Fibroblast of lung (primary cell): ENCODE measurements around the gene XAB2. TPM values are rescaled to one million over a fixed set of nuclear protein-coding genes. Genes with fewer than 3 reads are reported as not detected.

Source experiments
- DNase-seq, 2 donors: peaks; one replicate each; pipeline versions ENCODE4 v3.0.0 to v3.0.0-alpha.2; 2010; ENCODE audit warnings: low read depth in 2 of 2
- H2AFZ ChIP-seq: 2 replicates; pipeline ENCODE4 v1.5.1; 2012; ENCODE audit warnings: low read length, control low read depth, inconsistent platforms
- H3K27ac ChIP-seq: 2 replicates; pipeline ENCODE4 v1.5.1; 2011; ENCODE audit warnings: low read length, control low read depth; ENCODE audit not compliant: insufficient read depth
- H3K27me3 ChIP-seq: 2 replicates; pipeline ENCODE4 v1.5.1; 2011; ENCODE audit warnings: mild to moderate bottlenecking, low read length; ENCODE audit not compliant: control insufficient read depth, insufficient read depth
- H3K36me3 ChIP-seq: 2 replicates; pipeline ENCODE4 v1.5.1; 2011; ENCODE audit warnings: low read length; ENCODE audit not compliant: control insufficient read depth, insufficient read depth
- H3K4me1 ChIP-seq: 2 replicates; pipeline ENCODE4 v1.5.1; 2011; ENCODE audit warnings: low read length; ENCODE audit not compliant: control insufficient read depth, insufficient read depth; ENCODE audit errors: extremely low read depth
- H3K4me2 ChIP-seq: 2 replicates; pipeline ENCODE4 v1.5.1; 2011; ENCODE audit warnings: low read length, control low read depth; ENCODE audit not compliant: insufficient read depth; ENCODE audit errors: extremely low read depth
- H3K4me3 ChIP-seq, 4 experiments: fragments of 200-600 bp in 1 of 4; sonication (generic) in 1 of 4; replicated peaks in 1 of 4; 2 replicates each; pipeline ENCODE4 v1.5.1; 2011 to 2016; ENCODE audit warnings: low read length in 4 of 4, low read depth in 3 of 4, mild to moderate bottlenecking in 3 of 4, control low read depth in 2 of 4, inconsistent platforms in 1 of 4, mixed read lengths in 1 of 4; ENCODE audit not compliant: insufficient read depth in 1 of 4; ENCODE audit errors: control extremely low read depth in 1 of 4
- H3K79me2 ChIP-seq: 2 replicates; pipeline ENCODE4 v1.5.1; 2012; ENCODE audit warnings: mild to moderate bottlenecking, low read length, inconsistent platforms; ENCODE audit not compliant: control insufficient read depth, insufficient read depth
- H3K9ac ChIP-seq: 2 replicates; pipeline ENCODE4 v1.5.1; 2011; ENCODE audit warnings: mild to moderate bottlenecking, low read length, control low read depth; ENCODE audit not compliant: insufficient read depth
- H3K9me3 ChIP-seq: 2 replicates; pipeline ENCODE4 v1.5.1; 2012; ENCODE audit warnings: low read depth, low read length; ENCODE audit not compliant: control insufficient read depth, insufficient read depth
- H4K20me1 ChIP-seq: 2 replicates; pipeline ENCODE4 v1.5.1; 2011; ENCODE audit warnings: low read length; ENCODE audit not compliant: control insufficient read depth, insufficient read depth; ENCODE audit errors: extremely low read depth
- CTCF ChIP-seq, 2 donors: IDR thresholded peaks in 1 of 2; conservative IDR thresholded peaks in 1 of 2; 1 replicate in 1 of 2; 2 replicates in 1 of 2; pipeline ENCODE4 v1.5.1; 2011 to 2012; ENCODE audit warnings: low read length in 2 of 2, control low read depth in 1 of 2, inconsistent platforms in 1 of 2, low read depth in 1 of 2, mild to moderate bottlenecking in 1 of 2
- EZH2 ChIP-seq: IDR thresholded peaks from 2 replicates; pipeline ENCODE4 v1.5.1; 2012; ENCODE audit warnings: low read length, control low read depth, mild to moderate bottlenecking; ENCODE audit errors: missing control alignments
- polyA plus RNA-seq, 2 donors: library from polyadenylated mRNA; depleted of rRNA in 1 of 2; stranded (reverse) in 1 of 2; unstranded in 1 of 2; fragments of >200 nt; gene quantifications; 2 replicates each; pipeline ENCODE4 v1.2.1, GENCODE V29; 2011 to 2012; ENCODE audit warnings: missing spikeins in 1 of 2
- total RNA-seq: library from RNA; depleted of rRNA; stranded (reverse); fragments of >200 nt; gene quantifications from 2 replicates; pipeline ENCODE4 v1.2.1, GENCODE V29; 2014

XAB2 gene
- total and polyA plus RNA-seq, 2 donors (not counting 1 experiment from before 2014, with no cell fraction given) = 12.5 to 28.2 TPM

- Histone ChIP-seq H4K20me1 (no peaks in the 10 kb centered on the region), H3K4me3 (no peak overlapping the region), H3K4me2 (no peak overlapping the region), H3K27me3 (no peaks in the 10 kb centered on the region), H3K79me2 (no peaks in the 10 kb centered on the region), H3K9ac (no peak overlapping the region), H3K27ac (no peak overlapping the region), H3K4me1 (no peaks in the 10 kb centered on the region), H3K36me3 (no peaks in the 10 kb centered on the region), H2AFZ (no peak overlapping the region), H3K9me3 (no peaks in the 10 kb centered on the region)
- DNase-seq = no peak
- TF ChIP-seq EZH2 (no peak), CTCF (conservative IDR thresholded peaks at IDR 0.05 in 1 of 2, IDR thresholded peaks at IDR 0.05 in 1 of 2; ENCODE audit: low read depth in 1 of 2, low read length in 2 of 2) (no peak)
Observed at GRCh38 chr19:7575434-7576040, 53.8 kb downstream of the XAB2 start.

- Histone ChIP-seq H3K36me3 (no peaks in the 10 kb centered on the region), H3K4me3 (no peak overlapping the region), H3K79me2 (no peaks in the 10 kb centered on the region), H3K27me3 (no peaks in the 10 kb centered on the region), H3K9me3 (no peaks in the 10 kb centered on the region), H3K27ac (no peak overlapping the region), H3K4me2 (no peak overlapping the region), H3K4me1 (no peaks in the 10 kb centered on the region), H3K9ac (no peak overlapping the region), H4K20me1 (no peaks in the 10 kb centered on the region), H2AFZ (no peak overlapping the region)
- TF ChIP-seq CTCF (conservative IDR thresholded peaks at IDR 0.05 in 1 of 2, IDR thresholded peaks at IDR 0.05 in 1 of 2; ENCODE audit: low read depth in 1 of 2, low read length in 2 of 2) = no peak
- no peak for TF ChIP-seq EZH2
- DNase-seq = no peak
Observed at GRCh38 chr19:7570761-7571160, 58.6 kb downstream of the XAB2 start.

Other genes starting within 250 kb of the XAB2 start
- 3.8 and 3.9 TPM in 2 replicates for gene PEX11G, start 140.5 kb downstream of the XAB2 start, total RNA-seq
- gene PEX11G, start 140.5 kb downstream of the XAB2 start, polyA plus RNA-seq = 1.2 and 1.5 TPM in 2 replicates
- 16.2 and 16.7 TPM in 2 replicates for gene ZNF358, start 113.4 kb downstream of the XAB2 start, total RNA-seq
- 24.0 and 26.8 TPM in 2 replicates for gene ZNF358, start 113.4 kb downstream of the XAB2 start, polyA plus RNA-seq
- gene MCOLN1, start 106.9 kb downstream of the XAB2 start, total RNA-seq = 3.9 and 4.0 TPM in 2 replicates
- 15.1 and 20.5 TPM in 2 replicates for gene MCOLN1, start 106.9 kb downstream of the XAB2 start, polyA plus RNA-seq
- 61.9 and 89.2 TPM in 2 replicates for gene PNPLA6, start 93.8 kb downstream of the XAB2 start, total RNA-seq
- gene PNPLA6, start 93.8 kb downstream of the XAB2 start, polyA plus RNA-seq = 20.9 and 34.2 TPM in 2 replicates
- not detected in 2 replicates for gene CAMSAP3, start 33.7 kb downstream of the XAB2 start, total RNA-seq
- gene CAMSAP3, start 33.7 kb downstream of the XAB2 start, polyA plus RNA-seq = not detected in 2 replicates
- gene PET100, start 248 bp upstream of the XAB2 start, total RNA-seq = 15.7 and 16.9 TPM in 2 replicates
- gene PET100, start 248 bp upstream of the XAB2 start, polyA plus RNA-seq = 37.5 and 38.8 TPM in 2 replicates
- not detected in 2 replicates for gene PCP2, start 4.2 kb upstream of the XAB2 start, total RNA-seq
- not detected in 2 replicates for gene PCP2, start 4.2 kb upstream of the XAB2 start, polyA plus RNA-seq
- 2.8 and 4.6 TPM in 2 replicates for gene STXBP2, start 7.6 kb upstream of the XAB2 start, total RNA-seq
- 4.6 and 5.3 TPM in 2 replicates for gene STXBP2, start 7.6 kb upstream of the XAB2 start, polyA plus RNA-seq
- not detected in 2 replicates for gene RETN, start 39.5 kb upstream of the XAB2 start, total RNA-seq
- not detected in 2 replicates for gene RETN, start 39.5 kb upstream of the XAB2 start, polyA plus RNA-seq
- not detected in 2 replicates for gene MCEMP1, start 47.5 kb upstream of the XAB2 start, total RNA-seq
- not detected in 2 replicates for gene MCEMP1, start 47.5 kb upstream of the XAB2 start, polyA plus RNA-seq
- gene TRAPPC5, start 51.3 kb upstream of the XAB2 start, total RNA-seq = 49.6 and 103 TPM in 2 replicates
- 19.4 and 22.2 TPM in 2 replicates for gene TRAPPC5, start 51.3 kb upstream of the XAB2 start, polyA plus RNA-seq
- not detected in 2 replicates for gene FCER2, start 72.6 kb upstream of the XAB2 start, total RNA-seq
- not detected in 2 replicates for gene FCER2, start 72.6 kb upstream of the XAB2 start, polyA plus RNA-seq
- gene CLEC4G, start 102.6 kb upstream of the XAB2 start, total RNA-seq = not detected in 2 replicates
- gene CLEC4G, start 102.6 kb upstream of the XAB2 start, polyA plus RNA-seq = not detected in 2 replicates
- gene CD209, start 118.0 kb upstream of the XAB2 start, total RNA-seq = not detected in 2 replicates
- not detected in 2 replicates for gene CD209, start 118.0 kb upstream of the XAB2 start, polyA plus RNA-seq
- gene CLEC4M, start 133.7 kb upstream of the XAB2 start, total RNA-seq = not detected in 2 replicates
- gene CLEC4M, start 133.7 kb upstream of the XAB2 start, polyA plus RNA-seq = not detected in 2 replicates
- gene EVI5L, start 200.7 kb upstream of the XAB2 start, total RNA-seq = 13.4 and 16.5 TPM in 2 replicates
- 8.8 and 10.4 TPM in 2 replicates for gene EVI5L, start 200.7 kb upstream of the XAB2 start, polyA plus RNA-seq
- gene PRR36, start 244.8 kb upstream of the XAB2 start, total RNA-seq = under 0.01 TPM in 1 of 2 replicates, not detected in the other
- not detected in 2 replicates for gene PRR36, start 244.8 kb upstream of the XAB2 start, polyA plus RNA-seq